Measurements from ENCODE around the gene NINJ2.

- TF ChIP-seq POLR2A (IDR thresholded peaks at IDR 0.05) (no peak), CTCF (IDR thresholded peaks at IDR 0.05) (no peak)
Observed at GRCh38 chr12:601976-602699, 61.1 kb downstream of the NINJ2 start.

Measured in sigmoid colon (tissue), 3 donors.